ENCODE results near the gene SLC2A11.

DNA sequence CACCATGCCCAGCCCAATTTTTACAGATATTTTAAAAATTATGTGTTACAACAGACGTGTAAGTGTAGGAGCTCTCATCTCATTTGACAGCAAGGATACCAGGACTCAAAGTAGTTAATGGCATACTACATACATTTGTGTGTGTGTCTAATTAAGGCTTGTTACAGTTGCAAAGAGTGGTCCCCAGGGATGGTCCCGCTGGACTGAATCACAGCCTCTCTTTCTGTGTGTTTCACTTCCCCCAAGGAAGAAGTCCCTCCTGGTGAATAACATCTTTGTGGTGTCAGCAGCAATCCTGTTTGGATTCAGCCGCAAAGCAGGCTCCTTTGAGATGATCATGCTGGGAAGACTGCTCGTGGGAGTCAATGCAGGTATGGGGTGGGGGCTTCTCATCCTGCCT is 17.2 kb downstream of the SLC2A11 start:
- TF ChIP-seq, protein P1, sequence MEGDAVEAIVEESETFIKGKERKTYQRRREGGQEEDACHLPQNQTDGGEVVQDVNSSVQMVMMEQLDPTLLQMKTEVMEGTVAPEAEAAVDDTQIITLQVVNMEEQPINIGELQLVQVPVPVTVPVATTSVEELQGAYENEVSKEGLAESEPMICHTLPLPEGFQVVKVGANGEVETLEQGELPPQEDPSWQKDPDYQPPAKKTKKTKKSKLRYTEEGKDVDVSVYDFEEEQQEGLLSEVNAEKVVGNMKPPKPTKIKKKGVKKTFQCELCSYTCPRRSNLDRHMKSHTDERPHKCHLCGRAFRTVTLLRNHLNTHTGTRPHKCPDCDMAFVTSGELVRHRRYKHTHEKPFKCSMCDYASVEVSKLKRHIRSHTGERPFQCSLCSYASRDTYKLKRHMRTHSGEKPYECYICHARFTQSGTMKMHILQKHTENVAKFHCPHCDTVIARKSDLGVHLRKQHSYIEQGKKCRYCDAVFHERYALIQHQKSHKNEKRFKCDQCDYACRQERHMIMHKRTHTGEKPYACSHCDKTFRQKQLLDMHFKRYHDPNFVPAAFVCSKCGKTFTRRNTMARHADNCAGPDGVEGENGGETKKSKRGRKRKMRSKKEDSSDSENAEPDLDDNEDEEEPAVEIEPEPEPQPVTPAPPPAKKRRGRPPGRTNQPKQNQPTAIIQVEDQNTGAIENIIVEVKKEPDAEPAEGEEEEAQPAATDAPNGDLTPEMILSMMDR (IDR thresholded peaks at IDR 0.05 in 4 of 5, conservative IDR thresholded peaks at IDR 0.05 in 1 of 5): no peak
- TF ChIP-seq POLR2A (IDR thresholded peaks at IDR 0.05): no peak
